Muscle of leg (tissue), 11 donors: ENCODE measurements around the gene NACA. TPM values are rescaled to one million over a fixed set of nuclear protein-coding genes. Genes with fewer than 3 reads are reported as not detected.
A peak's percentile ranks its signal among the peaks of the same experiment; 100 is the strongest.
"Not testable (repeated sequence)": the region's sequence is repeated elsewhere in the genome, so short reads cannot be mapped to it uniquely, and the experiment has no call there.

Source experiments
- DNase-seq: peaks from one replicate; pipeline ENCODE4 v3.0.0; 2013
- H3K27ac ChIP-seq: one replicate; pipeline ENCODE4 v1.5.1; 2013; ENCODE audit warnings: mild to moderate bottlenecking, low read length, control low read depth
- H3K27me3 ChIP-seq: one replicate; pipeline ENCODE4 v1.6.1; 2013; ENCODE audit warnings: low read length; ENCODE audit not compliant: control insufficient read depth, insufficient read depth
- H3K36me3 ChIP-seq: one replicate; pipeline ENCODE4 v1.6.1; 2013; ENCODE audit warnings: low read length; ENCODE audit not compliant: control insufficient read depth, insufficient read depth
- H3K4me1 ChIP-seq: one replicate; pipeline ENCODE4 v1.6.1; 2013; ENCODE audit warnings: low read length; ENCODE audit not compliant: control insufficient read depth, insufficient read depth
- H3K4me3 ChIP-seq: one replicate; pipeline ENCODE4 v1.5.1; 2013; ENCODE audit warnings: low read length, control low read depth
- H3K9me3 ChIP-seq: replicated peaks from 2 replicates; pipeline ENCODE4 v1.6.1; 2013; ENCODE audit warnings: low read depth, low read length; ENCODE audit not compliant: control insufficient read depth
- WGBS: methylation state at CpG from one replicate; pipeline ENCODE4 v1.1.5; 2013; ENCODE audit warnings: missing lambda C conversion rate; ENCODE audit not compliant: insufficient coverage; 5-methylcytosine and 5-hydroxymethylcytosine counted together
- polyA plus RNA-seq, 8 donors: library from polyadenylated mRNA; unstranded; fragments of 120-200 nt; gene quantifications; one replicate each; pipeline versions ENCODE4 v1.2.1 to v1.2.3, GENCODE V29; 2013; ENCODE audit warnings: inconsistent platforms in 1 of 8, low replicate concordance in 1 of 8; ENCODE audit not compliant: insufficient read length in 8 of 8, insufficient read depth in 1 of 8
- total RNA-seq: library from RNA; stranded (reverse); fragments of 120-200 nt; gene quantifications from one replicate; pipeline ENCODE4 v1.2.4, GENCODE V29; 2013

The NACA gene
- total and polyA plus RNA-seq, 9 donors = 1,652 to 2,423 (median 2,073) TPM

DNA sequence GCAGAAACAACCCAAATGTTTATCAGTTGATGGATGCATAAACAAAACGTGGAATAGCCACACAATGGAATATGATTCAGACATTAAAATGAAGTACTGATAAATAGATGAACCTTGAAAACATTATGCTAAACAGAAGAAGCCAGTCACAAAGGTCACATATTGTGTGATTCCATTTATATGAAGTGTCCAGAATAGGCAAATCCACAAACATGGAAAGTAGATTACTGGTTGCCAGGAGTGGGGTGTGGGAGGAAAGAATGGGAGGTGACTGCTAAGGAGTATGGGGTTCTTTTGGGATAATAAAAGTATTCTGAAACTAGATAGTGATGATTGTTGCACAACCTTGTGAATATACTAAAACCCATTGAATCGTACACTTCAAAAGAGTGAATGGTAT, 36.7 kb upstream of the NACA start:
- Histone ChIP-seq H3K27me3 (no peaks in the 10 kb centered on the region), H3K27ac (no peak overlapping the region), H3K9me3 (no peaks in the 10 kb centered on the region), H3K4me3 (no peak overlapping the region), H3K36me3 (no peaks in the 10 kb centered on the region), H3K4me1 (no peaks in the 10 kb centered on the region)
- WGBS = no CpG with 5 or more reads among the region's 2 CpGs
- no peak for DNase-seq

DNA sequence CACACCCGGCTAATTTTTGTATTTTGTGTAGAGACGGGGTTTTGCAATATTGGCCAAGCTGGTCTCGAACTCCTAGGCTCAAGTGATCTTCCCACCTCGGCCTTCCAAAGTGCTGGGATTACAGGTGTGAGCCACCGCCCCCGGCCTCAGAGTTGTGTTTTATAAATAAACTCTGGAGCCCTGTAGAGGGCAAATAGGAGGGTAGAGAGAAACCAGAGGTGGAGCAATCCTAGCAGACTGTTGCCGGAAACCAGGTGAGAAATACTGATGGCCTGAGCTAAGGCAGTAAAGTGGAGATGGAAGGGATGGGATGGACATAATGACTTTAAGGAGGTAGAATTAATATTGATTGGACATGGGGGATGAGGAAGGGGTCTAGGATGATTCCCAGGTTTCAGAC, 35.4 kb upstream of the NACA start:
- Histone ChIP-seq H3K9me3 (no peaks in the 10 kb centered on the region), H3K27ac (no peak overlapping the region), H3K4me1 (no peaks in the 10 kb centered on the region), H3K4me3 (no peak overlapping the region), H3K27me3 (no peaks in the 10 kb centered on the region), H3K36me3 (no peaks in the 10 kb centered on the region)
- 58% methylated on average over 5 of the region's 7 CpGs for WGBS
- DNase-seq = no peak

- no peaks in the 10 kb centered on the region for H3K9me3 ChIP-seq
- H3K36me3 ChIP-seq = no peaks in the 10 kb centered on the region
- no peak overlapping the region for H3K27ac ChIP-seq
- no peaks in the 10 kb centered on the region for H3K4me1 ChIP-seq
- WGBS = 100% methylated on average over 1 of the region's 6 CpGs
- no peak overlapping the region for H3K4me3 ChIP-seq
- DNase-seq = no peak
- no peaks in the 10 kb centered on the region for H3K27me3 ChIP-seq
Observed at GRCh38 chr12:56759263-56759908, 34.3 kb upstream of the NACA start.

DNA sequence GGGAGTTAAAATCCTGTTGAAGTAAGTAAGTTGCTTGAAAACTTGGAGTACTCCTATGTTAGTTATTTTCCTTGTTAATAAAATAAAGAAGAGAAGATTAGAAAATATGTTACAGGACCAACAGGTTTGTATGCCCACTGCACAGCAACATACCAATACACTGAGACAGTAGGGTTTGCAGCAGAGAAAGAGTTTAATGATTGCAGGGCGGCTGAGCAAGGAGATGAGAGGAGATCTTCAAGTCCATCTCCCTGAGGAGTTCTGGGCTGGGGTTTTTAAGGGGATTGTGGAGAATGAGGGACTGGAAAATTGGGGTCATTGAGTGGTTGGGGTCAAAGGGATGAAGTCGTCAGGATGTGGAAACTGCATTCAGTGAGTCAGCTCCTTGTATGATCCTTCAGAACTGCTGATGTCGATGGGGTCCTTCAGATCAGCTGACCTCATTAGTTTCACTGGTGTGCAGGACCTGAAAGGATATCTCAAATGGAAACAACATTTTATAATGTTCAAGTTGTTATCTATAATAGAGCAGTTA, 33.7 kb upstream of the NACA start:
- Histone ChIP-seq H3K36me3 (no peaks in the 10 kb centered on the region), H3K27ac (no peak overlapping the region), H3K27me3 (no peaks in the 10 kb centered on the region), H3K4me3 (no peak overlapping the region), H3K9me3 (no peaks in the 10 kb centered on the region), H3K4me1 (no peaks in the 10 kb centered on the region)
- no peak for DNase-seq
- WGBS = 76% methylated on average over 2 of the region's 3 CpGs

- not testable (repeated sequence) for H3K27me3 ChIP-seq, H3K27ac ChIP-seq, H3K4me3 ChIP-seq, H3K4me1 ChIP-seq, H3K9me3 ChIP-seq, DNase-seq, H3K36me3 ChIP-seq
- no CpG with 5 or more reads among the region's 1 CpG for WGBS
Observed at GRCh38 chr12:56757971-56758370, 32.9 kb upstream of the NACA start.

DNA sequence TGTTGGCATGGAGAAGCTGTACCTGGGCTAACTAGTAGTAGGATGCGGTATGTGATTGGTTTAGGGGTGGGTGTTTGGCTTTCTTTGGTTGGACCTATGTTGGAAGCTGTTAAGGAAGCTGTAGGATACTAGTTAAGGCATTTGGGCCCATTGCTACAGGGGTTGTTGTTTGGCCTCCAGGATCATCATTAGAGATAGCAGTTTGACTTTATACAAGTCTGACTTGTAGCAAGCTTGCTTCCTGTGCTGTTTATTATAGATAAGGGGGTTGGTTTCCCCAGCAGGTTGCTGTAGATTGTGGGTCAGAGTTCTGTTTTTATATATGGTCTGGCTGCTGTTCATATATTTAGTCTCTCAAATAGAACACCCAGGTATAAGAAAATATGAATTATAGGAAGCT, 28.5 kb upstream of the NACA start:
- Histone ChIP-seq H3K36me3 (peaks cover 5% of the 10 kb centered on the region), H3K27ac (no peak overlapping the region), H3K4me1 (no peaks in the 10 kb centered on the region), H3K27me3 (no peaks in the 10 kb centered on the region), H3K4me3 (no peak overlapping the region), H3K9me3 (no peaks in the 10 kb centered on the region)
- 100% methylated on average over 1 of the region's 1 CpG for WGBS
- DNase-seq = no peak

DNA sequence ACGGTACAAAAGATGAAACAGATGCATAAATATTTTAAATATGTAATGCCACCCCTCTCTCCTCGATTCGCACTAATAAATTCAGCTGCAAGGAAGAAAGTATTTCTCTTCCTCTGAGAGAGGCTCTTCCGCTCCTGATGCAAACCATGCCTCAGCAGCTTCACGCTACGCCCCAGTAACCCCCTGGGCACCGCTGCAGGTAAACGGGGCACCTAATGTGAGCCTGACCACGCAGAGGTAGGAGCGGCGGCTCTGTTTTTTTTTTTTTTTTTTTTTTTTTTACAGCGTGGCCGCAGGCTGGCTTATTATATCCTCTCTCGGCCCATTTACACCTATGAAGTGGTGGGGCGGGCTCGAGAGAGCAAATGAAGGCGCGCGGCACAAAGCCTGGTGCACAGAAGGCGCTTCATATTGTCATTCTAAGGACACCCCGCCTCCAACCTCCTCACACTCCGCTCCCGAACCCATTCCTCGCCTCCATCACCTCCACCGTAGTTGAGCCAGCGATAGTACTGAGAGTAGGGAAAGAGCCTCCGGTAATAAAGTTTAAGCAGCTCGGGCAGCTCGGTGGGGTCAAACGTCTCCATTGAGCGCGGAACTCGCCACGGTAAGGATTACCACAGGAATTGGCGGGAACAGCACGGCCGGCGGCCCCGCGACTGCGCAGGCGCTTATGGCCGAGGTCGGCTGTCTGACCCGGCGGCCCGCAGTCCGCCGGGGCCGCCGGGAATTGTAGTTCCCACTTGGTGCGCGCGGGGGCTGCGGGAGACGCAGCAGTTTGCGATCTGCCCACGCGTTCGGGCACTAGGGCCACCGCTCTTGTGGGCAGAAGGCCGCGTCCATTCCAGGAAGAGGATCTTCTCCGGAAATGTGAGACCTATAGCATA, 26.9 kb upstream of the NACA start, which contains the start of gene PRIM1:
Gene PRIM1 (minus strand): TSS at position 612 of the 887 bp plus-strand sequence. CDS start 25 bp downstream, at position 587.
- peak within 1 kb of the TSS; percentile 62 for H3K4me3 ChIP-seq
- H3K4me1 ChIP-seq = no peaks in the 10 kb centered on the region
- peaks cover 14% of the 10 kb centered on the region for H3K36me3 ChIP-seq
- H3K9me3 ChIP-seq = no peaks in the 10 kb centered on the region
- no peaks in the 10 kb centered on the region for H3K27me3 ChIP-seq
- WGBS = under 1% methylated on average over 42 of the region's 64 CpGs
- peak; percentile 89 for DNase-seq
- peak within 1 kb of the TSS; percentile 79 for H3K27ac ChIP-seq

DNA sequence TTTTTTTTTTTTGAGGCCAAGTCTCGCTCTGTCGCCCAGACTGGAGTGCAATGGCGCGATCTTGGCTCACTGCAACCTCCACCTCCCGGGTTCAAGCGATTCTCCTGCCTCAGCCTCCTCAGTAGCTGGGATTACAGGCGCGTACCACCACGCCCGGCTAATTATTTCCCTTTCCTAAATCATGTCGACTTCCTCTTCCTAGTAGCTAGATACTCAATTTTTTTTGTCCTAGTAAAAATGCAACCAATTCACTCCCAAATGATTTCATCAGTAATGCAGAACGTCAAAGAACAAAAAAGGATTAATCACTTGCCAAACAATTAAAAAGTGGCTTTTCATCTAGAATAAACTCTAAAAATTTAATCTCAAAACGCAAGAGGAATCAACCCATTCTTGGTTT, 25.5 kb upstream of the NACA start:
- not testable (repeated sequence) for H3K4me3 ChIP-seq, H3K27me3 ChIP-seq, H3K9me3 ChIP-seq, H3K27ac ChIP-seq, H3K4me1 ChIP-seq, DNase-seq
- H3K36me3 ChIP-seq = peaks cover 18% of the 10 kb centered on the region
- 88% methylated on average over 10 of the region's 13 CpGs for WGBS

DNA sequence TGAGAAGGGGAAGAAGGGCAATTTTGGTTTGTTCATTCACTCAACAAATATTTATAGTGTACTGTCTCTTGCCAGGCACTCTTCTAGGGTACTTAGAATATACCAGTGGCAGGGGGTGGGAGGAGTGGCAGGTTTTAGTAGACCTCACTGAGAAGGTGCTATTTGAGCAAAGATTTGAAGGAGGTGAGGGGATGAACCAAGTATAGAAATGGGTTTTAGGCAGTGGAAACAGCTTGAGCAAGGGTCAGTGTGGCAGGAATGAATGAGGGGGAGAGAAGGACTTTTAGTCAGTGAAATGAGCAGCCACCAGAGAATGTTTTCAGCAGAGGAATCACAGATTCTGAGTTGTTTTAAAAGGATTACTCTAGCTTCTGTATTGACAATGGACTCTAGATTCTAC, 24.8 kb upstream of the NACA start:
- DNase-seq = no peak
- Histone ChIP-seq H3K4me1 (no peaks in the 10 kb centered on the region), H3K27me3 (no peaks in the 10 kb centered on the region), H3K9me3 (no peaks in the 10 kb centered on the region), H3K27ac (no peak overlapping the region), H3K4me3 (no peak overlapping the region), H3K36me3 (peaks cover 21% of the 10 kb centered on the region)

GRCh38 chr12:56749359-56749758, 24.3 kb upstream of the NACA start:
- no CpG with 5 or more reads among the region's 2 CpGs for WGBS
- no peaks in the 10 kb centered on the region for H3K27me3 ChIP-seq
- H3K4me1 ChIP-seq = no peaks in the 10 kb centered on the region
- no peak overlapping the region for H3K4me3 ChIP-seq
- H3K27ac ChIP-seq = no peak overlapping the region
- no peaks in the 10 kb centered on the region for H3K9me3 ChIP-seq
- peaks cover 21% of the 10 kb centered on the region for H3K36me3 ChIP-seq
- no peak for DNase-seq
